Naive thymus-derived CD8-positive, alpha-beta T cell (primary cell): ENCODE results near the gene ELP4. TPM values are rescaled to one million over a fixed set of nuclear protein-coding genes. Genes with fewer than 3 reads are reported as not detected.

Source experiments
- ATAC-seq, 2 donors: fragments of 150-1000 bp; cut with Tn5 transposase in 1 of 2; sonication (Bioruptor Pico), chemical (Tn5 transposase) in 1 of 2; 1 replicate in 1 of 2; 2 replicates in 1 of 2; pipeline ENCODE4 v1.10.0; 2021; ENCODE audit warnings: mild to moderate bottlenecking in 2 of 2, moderate library complexity in 2 of 2
- POLR2A ChIA-PET: fragments of 350-600 bp; sonication (Branson Sonifier 250); formaldehyde crosslinking; loops from one replicate; lab custom pipeline; 2021; ENCODE audit warnings: antibody characterized with exemption; lab: Charles Lee
- DNase-seq, 10 donors: peaks; one replicate each; pipeline versions ENCODE4 v3.0.0 to v3.0.0-alpha.2; 2020 to 2022
- H3K27ac Mint-ChIP-seq, 10 donors: one replicate each; pipeline ENCODE4 v1.8.0; 2020 to 2022; ENCODE audit warnings: mild to moderate bottlenecking in 10 of 10, mixed read lengths in 10 of 10, moderate library complexity in 4 of 10, inconsistent platforms in 1 of 10
- H3K27me3 Mint-ChIP-seq, 5 donors: one replicate each; pipeline ENCODE4 v1.8.0; 2021 to 2022; ENCODE audit warnings: mixed read lengths in 5 of 5
- H3K36me3 Mint-ChIP-seq, 3 donors: one replicate each; pipeline ENCODE4 v1.8.0; 2020 to 2022; ENCODE audit warnings: mixed read lengths in 3 of 3, mild to moderate bottlenecking in 2 of 3, inconsistent platforms in 1 of 3
- H3K4me1 Mint-ChIP-seq, 4 donors: one replicate each; pipeline ENCODE4 v1.8.0; 2021 to 2022; ENCODE audit warnings: mixed read lengths in 4 of 4
- H3K4me3 Mint-ChIP-seq, 10 donors: one replicate each; pipeline ENCODE4 v1.8.0; 2020 to 2022; ENCODE audit warnings: mild to moderate bottlenecking in 10 of 10, mixed read lengths in 10 of 10, moderate library complexity in 6 of 10, inconsistent platforms in 1 of 10
- H3K9me3 Mint-ChIP-seq, 9 donors: one replicate each; pipeline ENCODE4 v1.8.0; 2020 to 2022; ENCODE audit warnings: mixed read lengths in 9 of 9, mild to moderate bottlenecking in 3 of 9, inconsistent platforms in 1 of 9, moderate library complexity in 1 of 9
- polyA plus RNA-seq, 3 donors: library from polyadenylated mRNA; unstranded; fragments of 300-500 nt; fragmentation: Illumina TruSeq; gene quantifications; one replicate each; pipeline ENCODE4 v1.2.3, GENCODE V29; 2021
- total RNA-seq, 8 experiments: library from RNA in 2 of 8; stranded (reverse) in 2 of 8; gene quantifications; one replicate each; pipeline ENCODE4 v1.2.3 and lab custom pipeline; 2021 to 2026

Gene ELP4
- total and polyA plus RNA-seq, 5 experiments from 2014 or later = 17.8 to 25.5 (median 23.0) TPM

GRCh38 chr11:31792036-31792435, 282.5 kb downstream of the ELP4 start:
- Mint-ChIP-seq H3K4me1 (peaks cover 0 to 2% (median under 1%) of the 10 kb centered on the region in 4 donors), H3K36me3 (peaks cover 0 to 15% (median 7%) of the 10 kb centered on the region in 3 donors), H3K27ac (no peak overlapping the region), H3K4me3 (no peak overlapping the region), H3K27me3 (peaks cover 18 to 53% (median 38%) of the 10 kb centered on the region in 5 donors), H3K9me3 (peaks cover 0 to 15% (median 0%) of the 10 kb centered on the region in 9 donors)
- no peak for DNase-seq
- ATAC-seq = no peak
- POLR2A ChIA-PET = no interaction called here

DNA sequence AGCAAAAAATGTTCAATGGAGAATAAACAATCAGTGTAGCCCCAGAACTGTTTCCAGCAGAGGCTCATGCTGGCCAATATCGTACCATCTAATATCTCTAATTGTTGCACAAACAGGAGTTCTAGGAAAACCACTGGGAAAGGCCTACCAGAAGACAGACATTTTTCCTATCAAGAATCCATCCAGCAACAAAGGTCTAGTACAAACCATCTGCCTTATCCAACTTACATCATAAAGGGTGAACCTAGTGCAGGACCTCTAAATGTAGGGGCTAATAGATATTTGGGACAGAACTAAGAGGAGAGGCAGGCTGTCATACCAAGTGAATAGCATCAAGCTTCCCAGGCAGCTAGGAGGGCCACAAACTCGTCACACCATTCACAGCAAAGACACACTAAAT, 282.9 kb downstream of the ELP4 start:
- POLR2A ChIA-PET = no interaction called here
- Mint-ChIP-seq H3K9me3 (peaks cover 0 to 19% (median 3%) of the 10 kb centered on the region in 9 donors), H3K27ac (no peak overlapping the region), H3K36me3 (peaks cover 2 to 15% (median 5%) of the 10 kb centered on the region in 3 donors), H3K4me3 (no peak overlapping the region), H3K27me3 (peaks cover 21 to 56% (median 42%) of the 10 kb centered on the region in 5 donors), H3K4me1 (peaks cover 0 to 5% (median 4%) of the 10 kb centered on the region in 4 donors)
- no peak for DNase-seq
- no peak for ATAC-seq

DNA sequence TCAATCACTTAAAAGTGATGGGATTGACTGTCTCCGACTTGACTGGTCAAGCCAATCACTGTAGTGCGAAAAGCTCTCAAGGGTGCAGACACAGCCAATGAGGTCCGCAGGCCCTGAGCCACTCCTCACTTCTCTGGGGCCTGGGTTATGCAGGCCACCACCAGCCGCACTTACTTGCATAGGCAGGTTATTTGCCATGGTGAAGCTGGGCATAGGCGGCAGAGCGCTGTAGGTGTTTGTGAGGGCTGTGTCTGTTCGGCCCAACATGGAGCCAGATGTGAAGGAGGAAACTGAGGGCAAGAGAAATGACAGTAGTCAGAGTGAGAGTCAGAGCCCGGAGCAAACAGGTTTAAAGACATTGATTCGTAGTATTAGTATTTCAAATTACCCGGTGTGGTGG, 283.7 kb downstream of the ELP4 start:
- no peak overlapping the region for H3K4me3 Mint-ChIP-seq
- peaks cover 2 to 13% (median 7%) of the 10 kb centered on the region in 4 donors for H3K4me1 Mint-ChIP-seq
- H3K27ac Mint-ChIP-seq = no peak overlapping the region
- POLR2A ChIA-PET = no interaction called here
- no peak for ATAC-seq
- peaks cover 0 to 22% (median 3%) of the 10 kb centered on the region in 9 donors for H3K9me3 Mint-ChIP-seq
- peaks cover 25 to 64% (median 46%) of the 10 kb centered on the region in 5 donors for H3K27me3 Mint-ChIP-seq
- H3K36me3 Mint-ChIP-seq = peaks cover 3 to 15% (median 5%) of the 10 kb centered on the region in 3 donors
- DNase-seq = no peak

DNA sequence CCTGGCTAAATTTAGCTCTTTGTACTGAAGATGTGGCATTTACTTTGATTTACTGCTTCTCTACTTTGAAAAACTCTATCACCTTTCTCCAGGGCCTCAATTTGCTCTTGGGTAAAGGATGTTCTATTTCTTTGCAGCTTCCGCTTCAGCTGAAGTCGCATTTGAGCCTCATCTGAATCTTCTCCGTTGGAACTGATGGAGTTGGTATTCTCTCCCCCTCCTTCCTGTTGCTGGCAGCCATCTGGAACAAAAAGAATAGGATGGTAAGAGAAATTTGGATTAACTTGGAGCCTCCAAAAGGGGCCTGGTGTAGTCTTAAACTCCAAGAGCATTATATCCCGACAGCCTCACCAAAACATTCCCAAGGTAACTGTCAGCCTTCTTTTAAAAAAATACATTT, 285.0 kb downstream of the ELP4 start:
- H3K27me3 Mint-ChIP-seq = peaks cover 27 to 73% (median 53%) of the 10 kb centered on the region in 5 donors
- no peak overlapping the region for H3K27ac Mint-ChIP-seq
- peaks cover 3 to 15% (median 5%) of the 10 kb centered on the region in 3 donors for H3K36me3 Mint-ChIP-seq
- DNase-seq (no peak), ATAC-seq (no peak)
- H3K4me1 Mint-ChIP-seq = peaks cover 2 to 25% (median 13%) of the 10 kb centered on the region in 4 donors
- peaks cover 0 to 27% (median 3%) of the 10 kb centered on the region in 9 donors for H3K9me3 Mint-ChIP-seq
- POLR2A ChIA-PET = no interaction called here
- no peak overlapping the region for H3K4me3 Mint-ChIP-seq

- Mint-ChIP-seq H3K27ac (peak overlapping the region in 1 of 10 donors; percentile 24), H3K4me1 (peaks cover 11 to 38% (median 23%) of the 10 kb centered on the region in 4 donors), H3K27me3 (peaks cover 38 to 86% (median 66%) of the 10 kb centered on the region in 5 donors), H3K36me3 (peaks cover 8 to 26% (median 16%) of the 10 kb centered on the region in 3 donors), H3K9me3 (peaks cover 0 to 37% (median 12%) of the 10 kb centered on the region in 9 donors), H3K4me3 (no peak overlapping the region)
- DNase-seq (no peak), ATAC-seq (no peak)
- POLR2A ChIA-PET = no interaction called here
These were observed 286.3 kb downstream of the ELP4 start for GRCh38 chr11:31795706-31796498.

- H3K4me1 Mint-ChIP-seq = peaks cover 11 to 44% (median 23%) of the 10 kb centered on the region in 4 donors
- peaks cover 0 to 45% (median 19%) of the 10 kb centered on the region in 9 donors for H3K9me3 Mint-ChIP-seq
- DNase-seq = no peak
- peaks cover 43 to 94% (median 73%) of the 10 kb centered on the region in 5 donors for H3K27me3 Mint-ChIP-seq
- ATAC-seq = no peak
- H3K4me3 Mint-ChIP-seq = no peak overlapping the region
- peaks cover 8 to 33% (median 19%) of the 10 kb centered on the region in 3 donors for H3K36me3 Mint-ChIP-seq
- H3K27ac Mint-ChIP-seq = no peak overlapping the region
- POLR2A ChIA-PET = no interaction called here
These were observed 287.1 kb downstream of the ELP4 start for GRCh38 chr11:31796499-31797189.

GRCh38 chr11:31797190-31798056, 287.9 kb downstream of the ELP4 start:
- Mint-ChIP-seq H3K27me3 (peaks cover 48 to 96% (median 76%) of the 10 kb centered on the region in 5 donors), H3K27ac (peak overlapping the region in 1 of 10 donors; percentile 71), H3K4me3 (peak overlapping the region in 7 of 10 donors; percentile 16 to 74 (median 47)), H3K4me1 (peaks cover 11 to 45% (median 23%) of the 10 kb centered on the region in 4 donors), H3K9me3 (peaks cover 0 to 51% (median 19%) of the 10 kb centered on the region in 9 donors), H3K36me3 (peaks cover 8 to 40% (median 19%) of the 10 kb centered on the region in 3 donors)
- ATAC-seq = no peak
- POLR2A ChIA-PET = no interaction called here
- DNase-seq = no peak

DNA sequence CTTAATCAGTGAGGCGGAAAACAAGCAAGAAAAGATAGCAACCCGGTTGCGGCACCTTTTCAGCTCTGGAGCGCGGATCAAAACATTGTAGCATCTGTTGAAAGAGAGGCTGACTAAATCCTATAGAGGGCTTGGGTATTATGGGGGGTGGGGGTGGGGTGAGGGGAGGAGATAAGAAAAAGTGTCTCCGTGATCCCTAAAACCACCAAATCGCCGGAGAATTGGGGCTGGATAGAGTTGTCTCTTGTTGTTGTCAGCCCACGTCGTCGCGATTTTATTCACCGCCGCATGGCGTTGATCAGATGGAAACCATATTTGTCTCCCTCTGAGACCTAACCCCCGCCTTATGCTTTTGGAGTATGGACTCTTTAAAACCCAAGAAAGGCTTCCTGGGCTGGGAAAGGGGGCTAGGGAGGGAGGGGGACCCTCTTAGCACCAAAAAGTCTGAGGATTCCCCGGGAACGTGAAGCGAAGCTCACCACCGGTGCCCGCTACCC, 288.5 kb downstream of the ELP4 start:
- H3K27me3 Mint-ChIP-seq = peaks cover 50 to 96% (median 77%) of the 10 kb centered on the region in 5 donors
- H3K4me1 Mint-ChIP-seq = peaks cover 16 to 52% (median 26%) of the 10 kb centered on the region in 4 donors
- H3K4me3 Mint-ChIP-seq = peak overlapping the region in 7 of 10 donors; percentile 16 to 74 (median 47)
- H3K9me3 Mint-ChIP-seq = peaks cover 0 to 58% (median 19%) of the 10 kb centered on the region in 9 donors
- POLR2A ChIA-PET = no interaction called here
- peaks cover 8 to 40% (median 19%) of the 10 kb centered on the region in 3 donors for H3K36me3 Mint-ChIP-seq
- DNase-seq (no peak), ATAC-seq (no peak)
- H3K27ac Mint-ChIP-seq = no peak overlapping the region

- peaks cover 57 to 96% (median 78%) of the 10 kb centered on the region in 5 donors for H3K27me3 Mint-ChIP-seq
- POLR2A ChIA-PET = no interaction called here
- H3K36me3 Mint-ChIP-seq = peaks cover 13 to 40% (median 25%) of the 10 kb centered on the region in 3 donors
- H3K9me3 Mint-ChIP-seq = peaks cover 0 to 64% (median 24%) of the 10 kb centered on the region in 9 donors
- H3K27ac Mint-ChIP-seq = peak overlapping the region in 1 of 10 donors; percentile 44
- peak overlapping the region in 8 of 10 donors; percentile 3 to 60 (median 45) for H3K4me3 Mint-ChIP-seq
- peaks cover 22 to 59% (median 33%) of the 10 kb centered on the region in 4 donors for H3K4me1 Mint-ChIP-seq
- peak in 1 of 2 donors; percentile 23 for ATAC-seq
- DNase-seq = no peak
These were observed 289.2 kb downstream of the ELP4 start for GRCh38 chr11:31798554-31799434.

GRCh38 chr11:31799435-31800397, 290.1 kb downstream of the ELP4 start:
- H3K4me1 Mint-ChIP-seq = peaks cover 30 to 68% (median 43%) of the 10 kb centered on the region in 4 donors

More at GRCh38 chr11:31799435-31800397, 290.1 kb downstream of the ELP4 start:
- peak overlapping the region in 9 of 10 donors; percentile 6 to 78 (median 51) for H3K4me3 Mint-ChIP-seq
- peaks cover 62 to 96% (median 78%) of the 10 kb centered on the region in 5 donors for H3K27me3 Mint-ChIP-seq
- ATAC-seq (no peak), DNase-seq (no peak)
- H3K27ac Mint-ChIP-seq = peak overlapping the region in 3 of 10 donors; percentile 73 to 90 (median 83)
- peaks cover 13 to 39% (median 33%) of the 10 kb centered on the region in 3 donors for H3K36me3 Mint-ChIP-seq
- POLR2A ChIA-PET = no interaction called here
- peaks cover 0 to 70% (median 29%) of the 10 kb centered on the region in 9 donors for H3K9me3 Mint-ChIP-seq
